GM12801 (cell line): ENCODE results near the gene MYO1C.

Experiments
- CTCF ChIP-seq: IDR thresholded peaks from one replicate; pipeline ENCODE4 v1.5.1; 2011; ENCODE audit warnings: control low read depth; ENCODE audit not compliant: insufficient read length; ENCODE audit errors: extremely low read depth

The MYO1C gene

GRCh38 chr17:1485423-1486376 is 6.8 kb downstream of the MYO1C start:
- no peak for TF ChIP-seq CTCF

- no peak for TF ChIP-seq CTCF
These were observed 7.6 kb downstream of the MYO1C start for GRCh38 chr17:1484676-1485422.

GRCh38 chr17:1484060-1484535 is 8.4 kb downstream of the MYO1C start:
- TF ChIP-seq CTCF = no peak

- TF ChIP-seq CTCF = no peak
These were observed 9.8 kb downstream of the MYO1C start for GRCh38 chr17:1482680-1483079.

- TF ChIP-seq CTCF = no peak
These were observed 10.8 kb downstream of the MYO1C start for GRCh38 chr17:1481736-1482135.

GRCh38 chr17:1480747-1481465 is 11.6 kb downstream of the MYO1C start:
- TF ChIP-seq CTCF = no peak

GRCh38 chr17:1478418-1478817 is 14.1 kb downstream of the MYO1C start:
- no peak for TF ChIP-seq CTCF
